Renal cortical epithelial cell (primary cell): ENCODE measurements around the gene BRCC3. TPM values are rescaled to one million over a fixed set of nuclear protein-coding genes. Genes with fewer than 3 reads are reported as not detected.
A peak's percentile ranks its signal among the peaks of the same experiment; 100 is the strongest.

Source experiments
- DNase-seq: peaks from one replicate; pipeline ENCODE4 v3.0.0-alpha.2; 2011; ENCODE audit warnings: low read depth
- total RNA-seq: library from RNA; depleted of rRNA; stranded (reverse); fragments of >200 nt; gene quantifications from 2 replicates; pipeline ENCODE4 v1.2.3, GENCODE V29; 2014

BRCC3 gene
- total RNA-seq, 1 donor from 2014 or later = 40.6 TPM

DNA sequence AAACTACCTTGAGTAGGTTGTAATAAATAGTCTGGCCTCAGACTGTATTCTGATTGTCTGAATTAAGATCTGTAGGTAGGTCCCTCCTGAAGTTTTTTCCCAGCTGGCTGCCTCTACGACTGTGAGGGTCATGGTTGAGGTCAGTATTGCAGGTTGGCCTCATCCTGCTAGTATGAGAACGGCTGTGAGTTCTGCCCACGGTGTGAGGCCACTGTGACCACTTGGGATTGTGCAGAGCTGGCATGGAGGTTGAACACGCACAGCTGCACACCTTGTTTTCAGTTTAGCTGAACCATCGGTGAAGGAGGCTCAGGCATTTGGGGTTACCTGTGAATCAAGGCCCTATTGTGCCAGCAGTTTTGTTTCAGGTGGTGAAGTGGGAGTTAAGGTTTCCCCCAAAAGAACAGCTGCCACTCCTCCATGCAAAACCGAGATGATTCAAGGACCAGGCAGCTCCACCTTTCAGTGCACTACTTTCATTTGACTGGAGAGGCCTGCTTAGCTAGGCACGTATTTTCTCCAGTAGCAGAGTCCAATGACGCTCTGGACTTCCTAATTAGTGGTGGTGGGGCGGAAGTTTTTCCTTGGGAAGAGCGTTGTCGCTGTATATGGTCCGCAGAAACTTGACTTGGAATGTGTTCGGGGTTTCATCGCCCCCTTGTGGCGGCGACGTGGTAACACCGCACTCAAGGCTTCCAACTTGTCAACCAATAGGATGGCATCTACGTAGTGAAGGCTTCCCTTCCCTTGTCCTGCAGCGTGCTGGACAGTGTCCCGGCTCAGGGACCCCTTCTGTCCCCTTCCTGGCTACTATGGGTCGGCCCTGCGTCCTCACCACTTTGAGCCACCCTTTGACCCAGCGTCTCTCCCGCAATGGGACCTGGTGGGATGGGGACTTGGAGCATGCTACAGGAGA, 14.2 kb upstream of the BRCC3 start:
- peak; percentile 70 for DNase-seq

DNA sequence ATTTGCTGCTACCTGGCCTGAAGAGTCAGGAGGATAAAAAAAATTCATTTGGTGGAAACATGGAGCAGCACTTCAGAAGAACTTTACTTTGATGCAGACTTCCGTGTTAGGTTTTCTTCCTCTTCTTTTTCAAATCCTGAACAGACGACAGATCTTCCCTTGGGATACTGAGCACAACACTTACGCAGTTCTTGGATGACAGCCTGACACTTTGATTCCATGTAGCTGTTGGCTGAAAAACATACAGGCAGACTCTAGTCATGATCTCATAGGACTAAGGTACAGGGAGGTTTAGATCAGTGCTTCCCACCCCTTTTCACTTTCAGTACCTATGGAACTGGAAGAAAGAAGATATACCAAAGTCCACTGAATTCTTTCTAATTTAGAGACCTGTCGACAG, 9.5 kb upstream of the BRCC3 start:
- DNase-seq = no peak

DNA sequence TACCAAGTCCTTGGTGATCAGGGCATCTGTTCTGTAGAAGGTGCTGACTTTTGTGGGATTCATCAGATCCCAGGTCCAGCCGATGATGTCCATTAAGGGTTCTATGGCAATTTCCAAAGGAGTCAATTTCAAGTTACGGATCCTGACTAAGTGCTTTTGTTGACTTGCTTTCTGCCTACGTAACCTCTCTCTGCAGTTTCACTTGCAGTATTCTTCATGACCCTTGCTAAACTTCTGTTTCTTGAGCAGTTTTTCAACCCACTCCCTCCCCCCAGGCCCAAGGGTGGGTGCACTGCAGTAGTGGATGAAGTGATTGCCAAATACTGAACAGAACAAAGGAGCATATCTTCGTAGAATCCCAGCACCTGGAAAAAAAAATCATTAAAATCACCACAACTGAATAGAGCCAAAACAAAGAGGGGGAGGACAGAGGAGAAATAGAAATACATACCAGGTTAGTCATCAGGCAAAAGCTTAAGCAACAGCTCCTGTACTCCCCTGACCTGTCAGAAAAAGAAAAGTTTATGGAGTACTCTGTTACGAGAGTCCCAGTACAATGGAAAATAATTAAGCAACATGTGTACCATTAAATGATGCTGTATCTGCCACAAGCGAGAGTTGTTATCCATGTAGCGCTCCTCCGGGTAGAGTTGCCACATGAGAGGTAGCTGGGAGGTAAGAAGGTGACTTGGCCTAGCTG, 6.1 kb upstream of the BRCC3 start:
- peak; percentile 92 for DNase-seq

DNA sequence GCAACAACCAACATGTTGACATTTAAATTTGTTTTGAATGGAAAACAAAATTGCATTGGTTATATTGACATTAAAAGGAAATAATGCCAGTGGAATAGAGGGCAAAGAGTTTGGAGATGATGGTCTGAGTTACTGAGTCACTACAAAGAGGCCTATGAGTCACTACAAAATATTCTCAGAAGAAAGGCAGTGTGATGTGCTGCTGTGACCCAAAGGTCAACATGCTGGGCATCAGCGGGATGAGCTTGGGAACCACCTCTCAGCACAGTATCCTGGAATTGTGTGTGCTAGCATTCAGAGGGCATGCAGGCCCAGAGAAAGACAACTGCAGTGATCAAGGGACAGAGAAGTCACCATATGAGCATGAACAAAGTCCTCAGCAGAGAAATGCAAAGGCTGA, 3.1 kb upstream of the BRCC3 start:
- DNase-seq = peak; percentile 81

DNA sequence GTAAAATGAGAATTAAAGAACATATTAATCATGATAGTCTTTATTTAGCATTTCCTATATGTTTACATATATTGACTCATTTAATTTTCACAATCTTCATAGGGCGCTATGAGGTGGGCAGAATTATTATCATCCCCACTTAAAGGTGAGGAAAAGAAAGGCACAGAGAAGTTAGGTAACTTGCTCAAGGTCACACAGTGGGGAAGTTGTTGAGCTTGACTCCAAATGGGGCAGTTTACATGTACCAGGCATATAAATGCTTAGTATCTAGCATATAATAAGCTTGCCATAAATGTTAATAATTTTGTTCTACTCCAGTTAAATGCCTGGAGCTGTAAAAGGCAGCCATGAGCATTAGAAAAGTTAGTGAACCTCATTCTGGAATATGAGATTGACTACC, 1.9 kb upstream of the BRCC3 start:
- DNase-seq = no peak

DNA sequence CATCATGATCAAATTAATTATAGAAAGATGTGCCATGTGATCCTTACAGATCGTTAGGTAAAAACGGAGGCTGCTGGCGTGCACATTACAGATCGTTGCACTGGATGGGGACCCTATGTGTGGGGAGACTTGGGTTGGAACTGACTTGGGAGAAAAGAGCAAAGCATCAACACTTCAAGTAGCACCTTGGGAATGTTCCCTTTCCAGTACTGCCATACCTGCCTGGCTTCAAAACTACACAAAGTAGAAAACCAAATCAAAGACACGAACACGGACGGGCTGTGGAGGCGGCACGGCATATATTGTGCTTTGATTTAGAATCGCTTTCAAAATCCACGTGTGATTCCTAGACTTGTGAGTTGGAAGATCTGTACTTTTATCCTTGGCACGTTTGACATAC, 1.3 kb upstream of the BRCC3 start:
- DNase-seq = no peak

DNA sequence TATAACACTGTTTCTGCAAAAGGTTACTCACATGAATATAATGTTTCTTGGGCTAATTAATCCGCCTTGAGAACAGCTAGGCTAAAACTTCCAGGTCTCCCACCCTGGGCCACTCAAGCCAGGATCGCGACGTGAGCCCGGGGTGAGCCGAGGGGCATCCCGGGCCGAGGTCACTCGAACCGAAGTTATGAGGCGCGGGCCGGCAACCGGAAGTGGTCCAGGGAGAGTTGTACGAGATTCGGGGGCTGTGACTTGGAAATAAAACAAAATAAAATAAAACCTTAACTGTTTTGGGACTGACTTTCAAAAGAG, 689 bp upstream of the BRCC3 start:
- DNase-seq = no peak

DNA sequence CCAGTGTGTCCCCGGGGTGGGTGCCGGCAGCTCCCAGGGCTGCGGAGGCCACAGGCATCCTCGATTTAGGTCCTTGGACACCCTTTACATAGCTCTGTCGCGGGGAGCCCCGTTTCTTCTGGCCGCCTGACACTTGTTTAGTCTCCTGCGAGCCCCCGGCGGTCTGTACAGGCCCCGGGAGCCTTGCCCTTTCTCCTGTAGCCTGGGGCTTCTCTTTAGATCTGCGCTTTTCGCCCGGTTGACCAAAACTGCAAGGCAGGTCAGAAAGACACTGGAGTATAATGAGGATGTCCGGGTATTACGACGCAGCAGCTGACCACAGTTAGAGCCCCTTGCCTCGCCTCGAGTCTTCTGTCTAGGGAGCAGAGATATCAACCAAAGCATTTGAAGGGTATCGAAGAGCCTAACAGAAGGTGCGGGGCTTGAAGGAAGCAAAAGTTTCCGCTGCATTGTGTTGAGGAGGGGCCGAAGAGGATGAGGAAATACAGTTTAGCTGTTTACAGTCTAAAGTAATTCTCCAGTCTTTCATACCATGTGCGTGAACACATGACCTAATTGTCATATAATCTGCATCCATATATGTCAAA, 479 bp downstream of the BRCC3 start:
- no peak for DNase-seq

DNA sequence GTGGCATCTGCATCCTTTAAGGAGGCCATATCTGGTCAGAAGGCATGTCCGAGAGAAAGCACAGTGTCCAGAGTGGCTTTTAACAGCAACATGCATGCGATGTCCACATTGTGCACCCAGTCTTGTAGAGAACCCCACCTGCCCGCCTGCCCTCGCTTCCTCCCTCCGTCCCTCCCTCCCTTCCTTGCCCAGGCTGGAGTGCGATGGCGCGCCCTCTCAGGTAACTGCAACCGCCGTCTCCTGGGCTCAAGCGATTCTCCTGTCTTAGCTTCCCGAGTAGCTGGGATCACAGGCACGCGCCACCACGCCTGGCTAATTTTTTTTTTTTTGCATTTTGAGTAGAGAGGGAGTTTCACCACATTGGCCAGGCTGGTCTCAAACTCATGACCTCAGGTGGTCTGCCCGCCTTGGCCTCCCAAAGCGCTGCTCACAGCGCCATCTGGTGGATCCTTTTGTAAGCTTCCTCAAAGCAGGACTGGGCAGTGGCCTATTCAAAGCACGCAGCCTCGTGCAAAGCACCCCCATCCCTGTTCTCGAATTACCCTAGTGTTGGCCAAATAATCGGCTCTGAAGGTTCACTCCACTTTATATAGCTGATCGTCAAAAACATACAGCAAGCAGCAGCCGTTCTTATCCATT, 15.0 kb downstream of the BRCC3 start:
- no peak for DNase-seq

DNA sequence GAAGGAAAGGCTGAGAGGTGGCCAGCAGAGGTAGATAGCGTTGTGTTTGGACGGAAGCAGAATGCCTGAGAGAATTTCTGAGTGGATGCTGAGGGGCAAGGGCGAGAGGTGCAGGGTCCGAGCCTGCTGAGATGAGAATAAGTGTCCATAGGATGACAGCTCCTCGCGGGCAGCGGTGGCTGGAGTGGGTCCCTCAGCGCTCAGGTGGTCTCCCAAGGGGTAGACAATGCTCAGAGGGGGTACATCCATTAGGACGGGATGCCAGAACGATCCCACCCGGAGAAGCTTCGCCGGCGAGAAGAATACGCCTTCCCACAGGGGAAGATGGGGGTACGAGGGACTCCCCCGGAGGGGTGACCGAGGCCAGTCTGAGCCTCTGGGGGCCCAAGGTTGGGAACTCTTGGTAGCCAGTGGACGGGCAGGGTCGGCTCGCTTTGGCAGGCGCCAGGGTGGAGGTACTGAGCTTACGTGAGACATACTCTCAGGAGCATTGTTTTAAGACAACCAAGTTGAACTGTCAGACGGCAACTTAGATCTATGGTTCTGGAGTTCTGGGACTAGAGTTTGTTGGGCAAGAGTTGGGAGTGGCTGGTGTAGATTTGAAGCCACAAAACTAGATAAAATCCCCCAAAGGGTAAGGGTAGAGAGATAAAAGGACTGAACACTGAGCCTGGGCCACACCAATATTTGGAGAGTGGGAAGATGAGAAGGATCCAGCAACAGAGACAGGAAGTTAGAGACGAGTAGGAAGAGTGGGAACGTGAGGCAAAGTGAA, 15.8 kb downstream of the BRCC3 start:
- DNase-seq = no peak

DNA sequence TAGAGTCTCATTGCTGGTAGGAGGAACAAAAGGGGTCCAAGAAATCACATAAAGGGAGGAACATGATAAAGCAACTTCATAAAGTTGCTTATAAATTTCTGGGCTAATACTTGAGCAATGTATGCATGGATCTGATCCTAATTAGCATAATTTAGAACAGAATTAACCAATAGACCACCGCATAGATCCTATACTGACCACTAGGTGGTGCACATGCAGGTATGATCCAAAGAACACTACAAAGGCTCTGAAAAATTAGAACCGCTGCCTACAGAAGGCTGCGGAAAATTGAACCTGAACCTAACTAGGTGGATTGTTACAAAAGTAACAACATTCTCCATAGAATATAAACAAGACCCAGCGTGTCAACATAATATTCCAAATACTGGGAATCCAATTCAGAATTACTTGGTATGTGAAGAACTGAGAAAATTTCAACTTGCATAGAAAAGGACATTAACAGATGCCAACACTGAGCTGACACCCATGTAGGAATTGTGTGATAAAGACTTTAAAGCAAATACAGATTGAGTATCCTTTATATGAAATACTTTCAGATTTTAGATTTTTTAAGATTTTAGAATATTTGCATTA, 23.3 kb downstream of the BRCC3 start:
- DNase-seq = peak; percentile 17

DNA sequence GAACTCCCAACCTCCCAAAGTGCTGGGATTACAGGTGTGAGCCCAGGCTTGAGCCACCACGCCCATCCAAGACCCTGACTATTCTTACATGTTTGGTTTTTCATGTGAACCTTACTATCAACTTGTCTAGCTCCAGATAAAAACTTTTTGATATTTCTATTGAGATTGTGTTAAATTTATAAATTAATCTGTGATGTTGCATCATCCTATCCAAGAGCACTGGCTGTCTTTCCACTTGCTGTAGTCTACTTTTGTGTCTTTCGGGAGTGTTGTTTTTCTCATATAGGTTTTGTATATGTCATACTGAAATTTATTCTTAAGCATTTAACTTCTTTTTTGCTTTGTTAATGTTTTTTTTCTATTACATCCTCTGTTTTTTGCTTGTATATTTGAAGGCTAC, 34.6 kb downstream of the BRCC3 start:
- no peak for DNase-seq

DNA sequence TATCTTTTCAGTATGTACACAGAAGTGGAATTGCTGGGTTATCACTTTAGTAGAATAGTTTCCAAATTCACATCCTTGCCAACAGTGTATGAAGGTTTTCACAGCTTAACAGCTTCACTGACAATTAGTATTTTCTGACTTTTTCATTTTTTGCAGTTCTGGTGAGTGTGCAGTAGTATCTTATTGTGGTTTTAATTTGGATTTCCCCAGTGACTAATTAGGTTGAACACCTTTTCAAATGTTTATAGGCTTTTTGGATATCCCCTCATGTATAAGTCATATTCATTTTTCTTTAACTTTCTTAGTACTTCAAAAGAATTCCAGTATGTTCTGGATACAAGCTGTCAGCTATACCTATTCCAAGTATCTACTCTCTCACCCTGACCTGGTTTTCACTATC, 37.1 kb downstream of the BRCC3 start:
- no peak for DNase-seq

DNA sequence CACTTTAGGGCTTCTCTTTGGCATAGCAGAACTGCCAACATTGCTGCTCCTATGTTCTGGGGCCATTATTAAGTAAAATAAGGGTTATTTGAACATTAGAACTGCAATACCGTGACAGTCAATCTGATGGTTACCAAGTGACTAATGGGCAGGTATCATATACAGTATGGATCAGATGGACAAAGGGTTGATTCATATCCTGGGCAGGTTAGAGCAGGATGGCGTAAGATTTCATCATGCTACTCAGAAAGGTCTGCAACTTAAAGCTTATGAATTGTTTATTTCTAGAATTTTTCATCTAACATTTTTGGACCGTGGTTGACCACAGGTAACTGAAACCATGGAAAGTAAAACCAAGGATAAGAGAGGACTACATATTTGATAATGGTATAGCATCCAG, 40.9 kb downstream of the BRCC3 start:
- no peak for DNase-seq

DNA sequence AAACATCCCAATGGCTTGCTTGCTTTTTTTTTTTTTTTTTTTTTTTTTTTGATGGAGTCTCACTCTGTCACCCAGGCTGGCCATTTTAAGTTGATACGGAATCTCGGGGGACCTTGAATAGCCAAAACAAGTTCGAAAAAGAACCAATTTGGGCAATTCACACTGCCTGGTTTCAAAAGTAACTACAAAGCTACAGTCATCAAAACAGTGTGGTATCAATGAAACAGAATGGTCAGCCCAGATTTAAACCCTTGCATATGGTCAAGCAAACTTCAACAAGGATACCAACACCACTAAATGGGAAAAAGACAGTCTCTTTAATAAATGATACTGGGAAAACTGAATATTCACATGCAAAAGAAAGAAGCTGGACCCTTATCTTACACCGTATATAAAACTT, 41.8 kb downstream of the BRCC3 start:
- no peak for DNase-seq

DNA sequence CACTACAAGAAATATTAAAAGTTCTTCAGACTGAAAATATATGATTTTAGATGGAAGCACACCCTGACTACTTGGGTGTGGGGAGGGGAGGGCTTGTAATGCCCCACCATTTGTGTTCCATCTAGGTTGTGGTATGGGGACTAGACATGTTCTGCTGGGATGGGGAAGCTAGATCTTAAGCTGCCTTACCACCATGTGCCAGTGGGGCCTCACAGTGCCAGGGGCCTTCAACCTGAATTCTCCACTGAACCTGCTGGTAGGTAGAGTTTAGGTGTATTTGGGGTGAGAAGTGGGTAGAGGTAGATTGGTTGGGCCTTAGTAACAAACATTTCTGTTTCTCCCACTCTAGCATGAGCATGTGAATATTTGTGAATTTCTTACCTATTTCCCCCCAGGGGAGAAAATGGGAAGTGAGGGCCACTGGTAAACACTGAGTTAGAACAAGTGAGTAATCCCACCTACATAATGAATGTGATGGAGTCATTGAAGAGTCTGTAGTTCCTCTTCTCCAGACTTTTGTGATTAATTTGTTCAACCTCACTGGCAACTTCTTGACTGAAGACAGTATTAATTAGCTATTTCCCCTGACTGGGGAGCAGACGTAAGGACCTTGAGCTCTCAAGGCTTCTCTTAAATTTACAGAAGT, 44.0 kb downstream of the BRCC3 start:
- peak; percentile 0 for DNase-seq

DNA sequence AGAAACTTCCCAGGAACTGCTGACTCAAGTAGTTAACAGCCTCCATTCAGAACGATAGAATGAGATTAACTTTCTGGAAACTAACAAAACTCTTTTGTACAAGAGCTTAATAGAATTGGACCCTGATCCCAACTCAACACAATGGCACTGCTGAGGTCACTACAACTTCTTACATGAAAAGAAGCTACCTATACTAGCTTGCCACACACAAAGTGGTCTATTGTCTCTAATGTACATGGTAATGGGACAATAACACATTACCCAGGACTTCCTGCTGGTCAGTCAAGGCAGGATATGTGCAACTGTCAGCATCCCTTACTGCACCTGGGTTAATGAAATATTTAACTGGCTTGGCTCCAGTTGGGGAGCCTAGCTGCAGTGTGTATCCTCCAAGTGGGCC, 56.2 kb downstream of the BRCC3 start:
- DNase-seq = no peak

DNA sequence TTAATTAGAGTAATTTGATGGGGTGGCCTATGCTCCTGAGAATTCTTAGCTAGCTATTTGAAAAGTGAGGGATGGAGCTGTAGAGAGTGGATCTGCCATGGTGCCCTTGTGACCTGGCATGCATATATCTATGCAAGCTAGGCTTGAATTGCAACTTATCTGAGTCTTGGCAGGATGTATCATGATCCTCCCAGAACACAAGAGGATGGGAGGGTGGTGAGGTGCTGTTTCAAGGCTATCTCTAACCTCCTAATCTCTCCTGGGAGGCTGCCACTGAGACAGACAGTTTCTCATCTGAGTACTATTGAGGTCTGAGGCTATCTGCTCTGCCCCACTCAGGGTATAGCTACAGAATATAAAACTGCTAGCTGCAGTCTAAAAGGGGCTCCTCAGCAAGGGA, 56.6 kb downstream of the BRCC3 start:
- no peak for DNase-seq

DNA sequence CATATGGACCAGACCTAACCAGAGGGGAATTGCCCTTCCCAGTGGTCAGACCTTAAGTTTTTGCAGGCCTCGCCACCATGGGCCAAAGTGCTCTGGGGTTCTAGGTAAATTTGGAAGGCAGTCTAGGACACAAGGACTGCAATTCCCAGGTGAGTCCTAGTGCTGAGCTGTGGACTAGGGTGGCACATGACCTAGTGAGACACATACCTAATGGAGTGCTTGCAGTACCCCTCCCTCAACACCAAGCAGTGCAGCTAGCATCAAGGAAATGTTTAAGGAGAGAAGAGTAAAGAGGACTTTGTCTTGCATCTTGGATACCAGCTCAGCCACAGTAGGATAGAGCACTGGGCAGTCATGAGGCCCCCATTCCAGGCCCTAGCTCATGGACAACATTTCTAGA, 60.8 kb downstream of the BRCC3 start:
- DNase-seq = no peak

DNA sequence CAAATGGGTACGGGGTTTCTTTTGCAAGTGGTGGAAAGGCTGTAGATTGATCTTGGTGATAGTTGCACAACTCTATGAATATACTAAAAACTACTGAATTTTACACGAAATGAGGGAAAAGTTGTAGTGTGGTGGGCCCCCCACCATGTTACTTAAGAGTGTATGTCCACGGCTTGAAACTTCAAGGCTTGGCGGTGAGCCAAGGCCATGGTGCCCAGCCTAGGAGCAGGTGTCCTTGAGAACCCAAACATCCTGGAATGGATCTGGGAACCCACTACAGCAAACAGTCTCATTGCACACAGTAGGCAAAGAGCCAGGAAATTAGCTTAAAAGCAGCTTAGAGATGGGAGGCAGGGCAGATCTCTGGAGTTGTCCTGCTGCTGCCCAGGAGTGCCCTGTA, 62.9 kb downstream of the BRCC3 start:
- DNase-seq = no peak

DNA sequence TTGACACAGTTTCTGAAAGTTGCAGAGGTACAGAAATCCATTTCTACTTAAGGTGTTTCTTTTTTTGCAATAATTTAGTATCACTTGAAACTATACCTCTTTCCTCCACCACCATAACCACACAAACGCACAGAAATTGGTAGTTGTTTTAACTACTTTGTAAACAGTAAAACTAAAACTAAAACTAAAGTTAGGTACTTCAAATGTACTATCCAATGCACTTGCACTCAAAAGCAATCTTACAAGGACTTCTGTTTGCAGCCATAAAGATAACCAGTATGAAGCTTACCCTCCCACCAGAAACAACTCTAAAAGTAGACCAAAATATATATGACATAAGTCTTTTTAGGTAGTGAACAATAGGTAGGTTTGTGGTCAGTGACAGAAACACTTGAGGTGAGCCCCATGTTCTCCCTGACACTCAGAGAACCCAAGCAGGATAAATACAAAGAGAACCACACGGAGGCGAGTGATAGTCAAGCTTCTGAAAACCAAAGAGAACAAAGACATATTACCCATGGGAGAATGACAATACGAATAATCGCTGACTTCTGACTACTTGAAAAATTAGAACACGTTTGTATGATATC, 72.7 kb downstream of the BRCC3 start:
- DNase-seq = no peak
